HG03575 (cell line): ENCODE measurements around the gene CCL20.

Experiments used
- ATAC-seq: cut with Tn5 transposase; IDR thresholded peaks from one replicate; pipeline ENCODE4 v1.9.1; 2021; ENCODE audit not compliant: unreplicated experiment, insufficient number of reproducible peaks, low FRiP score; ENCODE audit errors: extremely low read depth

CCL20 gene

GRCh38 chr2:227864161-227864756 lies 50.6 kb downstream of the CCL20 start:
- ATAC-seq = no peak

DNA sequence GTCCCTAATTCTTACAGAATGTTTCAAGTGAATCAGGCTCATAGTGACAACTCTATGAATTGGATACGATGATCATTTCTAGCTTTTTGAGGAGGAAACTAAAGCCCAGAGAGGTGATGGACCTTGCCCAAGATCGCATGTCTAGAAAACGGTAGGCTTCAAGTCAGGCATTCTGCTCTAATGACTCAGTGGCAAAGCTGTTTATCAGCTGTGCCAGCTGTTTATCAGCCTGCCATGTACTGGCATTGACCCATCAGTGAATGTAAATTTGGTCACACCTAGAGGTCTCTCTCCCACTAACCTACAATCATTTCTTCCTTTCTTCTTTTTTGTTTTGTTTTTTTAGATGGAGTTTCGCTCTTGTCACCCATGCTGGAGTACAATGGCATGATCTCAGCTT lies 51.6 kb downstream of the CCL20 start:
- no peak for ATAC-seq
